Inflammatory macrophage (primary cell): ENCODE results near the gene CGB5.
"Not testable (repeated sequence)": the region's sequence is repeated elsewhere in the genome, so short reads cannot be mapped to it uniquely, and the experiment has no call there.

Experiments
- DNase-seq, 2 donors: peaks; one replicate each; pipeline ENCODE4 v3.0.0-alpha.2; 2020 to 2022
- total RNA-seq, 18 experiments: gene quantifications; one replicate each; lab custom pipeline; 2026; ENCODE audit warnings: mixed read lengths in 6 of 18, inconsistent platforms in 2 of 18; lab: John Stamatoyannopoulos, UW

The CGB5 gene
- total RNA-seq: 0 to 0.06 (median 0) reads per million in 18 experiments

DNA sequence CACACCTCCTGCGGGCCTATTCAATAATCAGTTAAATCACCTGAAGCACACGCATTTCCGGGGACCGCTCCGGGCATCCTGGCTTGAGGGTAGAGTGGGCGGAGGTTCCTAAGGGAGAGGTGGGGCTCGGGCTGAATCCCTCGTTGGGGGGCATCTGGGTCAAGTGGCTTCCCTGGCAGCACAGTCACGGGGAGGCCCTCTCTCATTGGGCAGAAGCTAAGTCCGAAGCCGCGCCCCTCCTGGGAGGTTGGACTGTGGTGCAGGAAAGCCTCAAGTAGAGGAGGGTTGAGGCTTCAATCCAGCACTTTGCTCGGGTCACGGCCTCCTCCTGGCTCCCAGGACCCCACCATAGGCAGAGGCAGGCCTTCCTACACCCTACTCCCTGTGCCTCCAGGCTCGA is at the start of gene CGB5:
CGB5 (plus strand) TSS at position 301 of the 400 bp plus-strand sequence. CDS start 362 bp downstream, outside the sequence.
- not testable (repeated sequence) for DNase-seq

DNA sequence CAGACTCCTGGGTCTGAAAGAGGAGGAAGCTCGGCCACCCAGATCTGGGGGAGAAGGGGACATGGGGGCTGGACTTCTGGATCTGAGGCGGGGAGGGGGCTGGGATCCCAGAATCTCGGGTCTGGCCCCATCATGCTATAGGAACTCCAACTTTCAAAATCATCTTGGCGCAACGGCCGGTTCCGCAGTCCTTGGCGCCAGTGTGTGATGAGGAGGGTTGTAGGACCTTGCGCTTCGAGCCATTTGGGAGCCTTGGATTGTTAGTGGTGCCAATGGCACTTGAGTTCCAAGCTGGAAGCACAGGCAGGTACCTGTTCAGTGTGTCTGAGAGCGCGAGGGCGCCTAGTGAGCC is 49.6 kb upstream of the CGB5 start:
- DNase-seq: no peak

DNA sequence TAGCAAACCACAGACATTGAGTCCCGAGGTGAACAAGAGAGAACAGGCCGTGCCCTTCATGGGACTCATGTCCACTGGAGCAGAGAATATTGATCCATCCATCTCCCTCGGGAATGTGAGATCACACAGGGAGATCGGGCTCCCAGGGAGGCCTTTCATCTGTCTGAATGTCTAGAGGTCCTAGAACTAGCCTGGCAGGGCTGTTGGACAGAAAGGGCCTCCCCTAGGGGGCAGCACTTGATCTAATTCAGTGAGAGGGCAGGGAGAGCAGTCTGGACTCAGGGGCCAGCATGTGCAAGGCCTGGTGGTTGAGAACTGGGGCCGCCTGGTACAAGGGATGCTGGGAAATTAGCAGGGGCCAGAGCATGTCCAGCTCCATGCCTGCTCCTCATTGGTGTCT is 45.7 kb upstream of the CGB5 start:
- DNase-seq: peak; percentile 51 to 57

DNA sequence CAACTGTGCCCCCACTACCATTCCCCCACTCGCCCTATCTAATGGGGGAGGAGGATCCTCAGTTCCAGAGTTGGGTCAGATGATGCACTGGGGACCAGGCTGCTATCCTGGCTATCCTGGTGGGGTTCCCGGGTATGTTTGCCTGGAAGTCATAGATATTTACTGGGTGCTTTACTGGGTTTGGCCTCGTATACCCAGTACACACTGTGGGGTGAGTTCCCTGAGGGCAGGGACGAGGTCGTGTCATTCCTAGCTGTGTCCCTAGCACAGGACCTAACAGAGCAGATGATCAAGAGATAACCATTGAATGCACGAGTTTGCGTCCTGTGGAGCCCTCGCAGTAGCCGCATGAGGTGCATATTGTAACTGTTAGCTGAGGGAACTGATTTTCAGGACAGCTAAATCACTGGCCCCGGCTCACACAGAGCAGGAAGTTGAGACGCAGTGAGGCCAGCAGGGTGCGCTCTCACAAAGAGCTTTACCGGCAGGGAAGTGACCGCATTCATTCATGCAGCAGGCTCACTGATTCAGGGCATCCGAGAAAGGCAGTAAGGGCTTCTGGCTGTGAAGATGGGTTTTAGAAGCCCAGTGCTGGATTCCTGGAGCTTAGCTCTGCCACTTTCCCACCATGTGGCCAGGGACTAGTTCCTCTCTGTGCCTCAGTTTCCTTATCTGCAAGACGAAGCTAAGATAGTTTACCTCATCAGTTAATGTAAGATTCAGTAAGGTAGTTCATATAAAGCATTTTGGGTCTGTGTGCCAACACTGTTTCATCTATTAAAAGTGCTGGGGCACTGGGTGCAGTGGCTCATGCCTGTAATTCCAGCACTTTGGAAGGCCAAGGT is 43.9 kb upstream of the CGB5 start:
- DNase-seq: peak; percentile 67

DNA sequence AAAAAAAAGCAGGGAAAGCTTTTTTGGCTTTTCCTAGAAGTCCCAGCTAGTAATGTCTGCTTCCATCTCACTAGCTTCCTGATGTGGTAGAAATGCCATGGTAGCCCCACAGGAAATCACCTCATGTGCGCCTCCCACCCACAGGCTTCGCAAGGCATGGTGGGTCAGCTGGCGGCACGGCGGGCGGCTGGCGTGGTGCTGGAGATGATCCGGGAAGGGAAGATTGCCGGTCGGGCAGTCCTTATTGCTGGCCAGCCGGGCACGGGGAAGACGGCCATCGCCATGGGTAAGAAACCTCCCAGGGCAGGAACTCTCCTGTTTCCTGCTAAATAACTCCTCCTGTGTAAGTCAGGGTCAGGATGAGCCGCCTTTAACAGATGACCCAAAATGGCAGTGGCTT is 39.5 kb upstream of the CGB5 start:
- no peak for DNase-seq

DNA sequence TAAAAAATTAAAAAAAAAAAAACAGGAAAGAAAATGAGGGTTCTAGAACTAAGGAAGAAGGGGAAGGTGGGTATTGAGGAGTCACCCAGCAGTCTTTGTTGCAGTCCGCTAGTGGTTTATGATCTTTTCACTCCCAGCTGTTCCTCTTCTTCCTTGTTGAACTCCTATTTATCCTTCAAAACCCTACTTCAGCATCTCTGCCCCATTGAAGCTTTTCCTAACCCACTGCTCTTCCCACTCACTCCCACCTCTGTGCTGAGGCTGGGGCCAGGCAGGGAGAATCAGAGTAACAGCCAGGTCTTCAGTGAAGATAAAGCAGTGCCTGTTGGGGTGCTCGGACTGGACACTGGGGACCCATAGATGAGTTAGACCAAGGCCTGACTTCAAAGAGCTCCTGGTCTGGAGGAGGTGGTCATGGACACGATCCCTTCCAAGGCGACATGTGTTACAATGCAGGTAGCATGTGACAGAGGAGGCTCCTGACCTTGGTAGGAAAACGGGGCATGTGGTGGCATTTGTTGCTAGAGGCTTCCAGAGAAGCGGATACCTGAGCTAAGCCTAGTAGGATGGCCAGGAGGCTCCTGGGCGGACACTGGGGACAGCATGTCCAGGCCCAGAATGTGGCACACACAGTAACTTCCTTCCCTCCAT is 38.6 kb upstream of the CGB5 start:
- no peak for DNase-seq

DNA sequence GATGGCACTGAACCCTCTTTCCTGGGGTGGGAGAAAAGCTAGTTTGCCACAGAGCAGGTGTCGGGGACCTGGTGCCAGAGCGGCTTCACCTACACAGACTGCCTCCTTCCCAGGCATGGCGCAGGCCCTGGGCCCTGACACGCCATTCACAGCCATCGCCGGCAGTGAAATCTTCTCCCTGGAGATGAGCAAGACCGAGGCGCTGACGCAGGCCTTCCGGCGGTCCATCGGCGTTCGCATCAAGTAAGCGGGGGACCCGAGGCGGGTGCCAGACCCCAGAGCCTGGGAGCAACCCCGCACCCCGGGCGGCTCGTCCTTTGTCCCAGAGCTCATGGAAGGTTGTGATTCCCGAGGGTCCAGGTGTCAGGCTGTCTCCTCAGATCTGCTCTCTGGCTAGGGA is 36.7 kb upstream of the CGB5 start:
- DNase-seq: no peak

DNA sequence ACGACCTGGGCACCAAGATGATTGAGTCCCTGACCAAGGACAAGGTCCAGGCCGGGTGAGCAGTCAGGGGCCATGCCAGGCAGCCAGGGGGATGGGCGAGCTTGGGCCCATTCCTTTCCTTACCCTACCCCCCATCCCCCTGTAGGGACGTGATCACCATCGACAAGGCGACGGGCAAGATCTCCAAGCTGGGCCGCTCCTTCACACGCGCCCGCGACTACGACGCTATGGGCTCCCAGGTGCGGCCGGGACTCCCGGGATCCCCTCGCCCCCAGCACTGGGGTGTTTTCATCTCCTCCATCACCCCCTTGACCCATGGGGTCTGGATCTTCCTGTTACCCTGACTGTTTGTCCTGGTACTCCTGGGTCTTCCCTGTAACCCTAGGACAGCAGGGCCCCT is 33.8 kb upstream of the CGB5 start:
- DNase-seq: no peak

DNA sequence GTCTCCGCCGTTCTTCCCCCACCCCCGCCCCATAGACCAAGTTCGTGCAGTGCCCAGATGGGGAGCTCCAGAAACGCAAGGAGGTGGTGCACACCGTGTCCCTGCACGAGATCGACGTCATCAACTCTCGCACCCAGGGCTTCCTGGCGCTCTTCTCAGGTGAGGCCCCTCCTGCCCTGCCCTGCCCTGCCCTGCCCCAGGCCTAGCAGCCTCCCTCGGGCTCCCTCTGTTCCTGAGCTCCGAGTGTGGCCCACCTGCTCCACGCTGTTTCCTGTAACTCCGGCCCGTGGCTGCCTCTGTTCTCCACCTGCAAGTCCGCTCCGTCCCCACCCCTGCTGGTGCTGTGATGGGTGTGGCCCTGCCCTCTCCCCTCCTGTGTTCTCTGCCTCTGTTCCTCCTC is 33.2 kb upstream of the CGB5 start:
- DNase-seq: no peak

DNA sequence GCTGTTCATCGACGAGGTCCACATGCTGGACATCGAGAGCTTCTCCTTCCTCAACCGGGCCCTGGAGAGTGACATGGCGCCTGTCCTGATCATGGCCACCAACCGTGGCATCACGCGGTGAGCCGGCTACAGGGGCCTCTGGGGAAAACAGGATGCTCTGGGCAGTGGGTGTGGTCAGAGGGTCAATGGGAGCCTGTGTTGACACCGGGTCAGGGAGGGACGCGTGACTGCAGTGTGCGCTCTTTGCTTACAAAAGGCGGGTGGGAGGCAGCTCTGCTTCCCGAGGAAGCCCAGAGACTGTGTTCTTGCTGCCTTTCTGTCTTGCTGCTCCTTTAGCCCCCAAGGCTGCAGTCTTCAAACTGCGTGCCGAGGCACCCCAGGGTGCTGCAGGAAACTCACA is 32.5 kb upstream of the CGB5 start:
- DNase-seq: no peak

DNA sequence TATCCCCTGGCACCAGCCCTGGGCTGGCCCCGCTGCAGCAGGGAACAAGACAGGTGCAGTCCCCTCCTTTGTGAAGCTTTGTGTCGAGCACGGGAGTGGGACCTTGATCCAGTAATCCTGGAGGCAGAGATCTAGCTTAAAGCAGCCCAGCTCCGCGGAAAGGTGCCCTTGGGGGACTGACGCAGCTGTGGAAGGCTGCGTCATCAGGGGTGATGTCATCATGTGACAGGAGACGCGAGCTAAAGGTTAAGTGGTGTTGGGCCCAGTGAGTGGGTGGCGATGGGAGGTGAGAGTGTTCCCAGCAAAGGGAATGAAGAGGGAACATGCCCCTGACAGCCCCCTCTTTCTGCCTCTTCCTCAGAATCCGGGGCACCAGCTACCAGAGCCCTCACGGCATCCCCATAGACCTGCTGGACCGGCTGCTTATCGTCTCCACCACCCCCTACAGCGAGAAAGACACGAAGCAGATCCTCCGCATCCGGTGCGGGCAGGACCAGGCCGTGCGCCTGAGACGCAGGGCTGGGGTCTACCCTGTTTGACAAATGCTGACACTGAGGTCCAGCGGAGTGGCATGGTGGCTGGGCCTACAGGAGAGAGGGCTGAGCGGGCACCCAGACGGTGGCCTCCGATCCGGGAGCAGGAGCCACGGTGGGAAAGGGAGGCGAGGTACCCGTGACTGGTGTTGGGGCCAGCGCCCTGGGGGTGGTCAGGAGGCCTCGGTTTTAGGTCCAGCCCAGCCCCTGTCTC is 29.4 kb upstream of the CGB5 start:
- DNase-seq: no peak

DNA sequence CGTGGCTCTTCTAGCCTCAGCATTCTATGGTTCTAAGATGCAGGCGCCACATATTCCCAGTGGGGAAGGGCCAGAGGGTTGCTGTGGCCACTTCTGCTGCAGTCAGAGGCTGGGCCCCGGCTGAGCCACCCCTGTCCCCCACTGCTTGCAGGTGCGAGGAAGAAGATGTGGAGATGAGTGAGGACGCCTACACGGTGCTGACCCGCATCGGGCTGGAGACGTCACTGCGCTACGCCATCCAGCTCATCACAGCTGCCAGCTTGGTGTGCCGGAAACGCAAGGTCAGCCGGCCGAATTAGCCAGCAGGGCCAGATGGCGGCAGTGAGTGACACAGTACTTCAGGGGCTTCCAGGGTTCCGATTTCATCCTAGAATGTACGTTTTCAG is 28.8 kb upstream of the CGB5 start:
- DNase-seq: no peak

DNA sequence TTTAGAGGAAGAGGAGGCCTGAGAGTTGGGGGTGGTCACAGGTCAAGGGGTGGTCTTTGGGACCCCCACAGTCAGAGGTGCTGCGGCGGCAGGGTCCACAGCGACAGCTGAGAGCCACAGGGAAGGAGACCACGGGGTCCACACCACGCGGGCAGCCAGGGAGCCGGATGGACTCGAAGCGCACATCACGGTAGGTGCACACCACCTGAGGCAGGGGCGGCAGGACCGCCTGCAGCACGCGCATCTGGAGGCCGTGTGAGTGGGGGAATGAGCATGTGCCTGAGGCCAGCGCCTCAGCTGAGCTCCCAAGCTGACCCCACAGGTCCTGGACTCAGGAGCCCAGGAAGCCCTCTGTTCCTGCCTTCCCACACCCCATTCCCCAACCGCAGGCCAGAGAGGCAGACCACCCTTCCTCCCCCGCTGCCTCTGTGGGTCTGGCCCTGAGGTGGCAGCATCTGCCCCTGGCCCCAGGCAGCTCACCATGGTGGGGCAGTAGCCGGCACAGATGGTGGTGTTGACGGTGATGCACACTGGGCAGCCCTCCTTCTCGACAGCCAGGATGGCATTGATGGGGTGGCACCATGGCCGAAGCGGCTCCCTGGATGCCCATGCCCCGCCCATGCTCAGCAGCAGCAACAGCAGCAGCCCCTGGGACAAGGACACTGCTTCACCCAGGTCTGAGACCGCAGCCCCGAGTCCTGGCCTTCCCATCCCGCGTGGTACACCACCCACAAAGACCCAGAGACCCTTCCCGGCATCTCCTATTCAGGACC is 27.4 kb upstream of the CGB5 start:
- DNase-seq: no peak

DNA sequence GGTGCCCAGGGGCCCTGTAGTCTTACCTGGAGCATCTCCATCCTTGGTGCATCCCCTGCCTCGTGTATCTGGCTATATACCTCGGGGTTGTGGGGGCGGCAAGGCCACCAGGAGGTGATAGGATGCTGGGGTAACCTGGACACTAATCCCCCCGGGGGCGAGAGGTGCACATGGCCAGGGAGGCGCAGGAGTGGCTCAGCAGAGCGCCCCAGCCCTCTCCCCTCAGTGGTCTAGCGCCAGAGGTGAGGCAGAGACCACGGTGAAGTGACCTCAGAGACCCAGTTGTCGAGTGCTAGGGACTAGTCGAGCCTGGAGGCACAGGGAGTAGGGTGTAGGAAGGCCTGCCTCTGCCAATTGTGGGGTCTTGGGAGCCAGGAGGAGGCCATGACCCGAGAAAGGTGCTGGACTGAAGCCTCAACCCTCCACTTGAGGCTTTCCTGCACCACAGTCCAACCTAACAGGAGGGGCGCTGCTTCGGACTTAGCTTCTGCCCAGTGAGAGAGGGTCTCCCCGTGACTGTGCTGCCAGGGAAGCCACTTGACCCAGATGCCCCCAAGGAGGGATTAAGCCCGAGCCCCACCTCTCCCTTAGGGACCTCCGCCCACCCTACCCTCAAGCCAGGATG is 26.5 kb upstream of the CGB5 start, which contains the start of gene LHB:
LHB (minus strand) TSS at position 51 of the 625 bp plus-strand sequence; CDS start at position 41, 10 bp downstream.
- no peak for DNase-seq

DNA sequence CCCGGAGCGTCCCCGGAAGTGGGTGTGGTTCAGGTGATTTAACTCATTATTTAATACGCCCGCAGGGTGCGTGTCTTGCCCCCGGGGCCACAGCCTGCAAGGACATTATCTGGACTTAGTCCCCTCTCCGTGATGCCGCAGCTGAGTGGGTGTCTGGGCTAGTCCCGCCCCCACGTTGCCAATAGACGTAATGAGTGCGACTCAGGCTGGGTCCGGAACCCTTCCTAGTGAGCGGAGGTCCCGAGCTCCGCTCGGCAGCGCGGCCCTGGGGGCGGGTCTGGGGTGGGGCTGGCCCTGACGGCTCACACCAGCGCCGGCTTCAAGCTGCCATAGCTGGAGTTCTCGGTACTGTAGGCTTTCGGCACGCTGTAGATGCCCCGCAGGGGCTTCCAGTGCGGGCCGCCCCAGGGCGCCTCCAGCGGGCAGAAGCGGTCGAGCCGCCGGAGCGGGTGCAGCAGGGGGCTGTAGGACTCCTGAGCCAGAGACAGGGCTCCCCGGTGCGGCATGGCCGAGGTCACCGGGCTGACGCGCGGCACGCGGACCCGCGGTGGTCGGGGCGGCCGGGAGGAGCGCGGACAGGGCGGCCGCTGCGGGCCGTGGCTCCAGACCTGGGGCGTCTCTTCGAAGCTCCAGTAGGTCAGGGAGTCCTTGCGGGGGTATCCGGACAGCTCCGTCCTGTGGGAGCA is 25.8 kb upstream of the CGB5 start:
- peak; percentile 24 to 51 for DNase-seq

DNA sequence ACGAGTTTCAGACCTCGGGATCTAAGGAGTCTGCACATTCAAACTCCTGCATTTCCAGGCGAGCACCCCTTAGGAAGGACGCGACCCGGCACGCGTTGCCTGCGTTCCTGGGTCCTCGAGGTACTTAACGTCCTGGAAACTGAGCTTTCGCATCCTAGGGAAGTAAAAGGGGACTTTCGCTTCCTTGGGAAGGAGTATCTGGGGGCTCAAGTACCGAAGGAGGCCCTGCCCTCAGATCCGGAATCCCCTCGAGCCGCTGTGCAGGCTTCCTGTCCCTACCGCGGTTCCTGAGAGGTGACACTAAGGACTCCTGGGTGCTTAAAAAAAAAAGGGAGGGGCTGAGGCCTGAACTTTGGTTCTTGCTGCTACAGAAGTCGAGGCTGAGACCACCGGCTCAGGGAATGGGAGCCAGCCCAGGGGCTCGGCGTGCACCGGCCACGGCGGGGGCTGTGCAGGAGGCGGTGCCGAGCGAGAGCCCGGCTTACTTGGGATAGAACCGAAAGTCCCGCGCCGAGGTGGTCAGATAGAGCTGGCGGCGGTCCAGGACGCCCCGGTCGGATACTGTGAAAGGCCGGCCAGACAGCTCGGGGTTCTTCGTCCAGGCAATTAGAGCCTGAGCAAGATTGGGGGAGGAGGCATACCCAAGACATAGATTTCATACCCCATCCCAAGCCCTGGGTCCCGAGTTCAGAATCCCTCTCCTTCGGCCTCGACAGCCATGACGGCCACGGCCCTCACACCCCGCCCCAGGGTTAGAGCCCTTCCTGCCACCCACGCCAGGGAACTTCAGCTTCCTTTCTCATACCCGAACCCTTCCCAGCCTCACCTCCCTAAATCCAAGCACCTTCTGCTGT is 25.0 kb upstream of the CGB5 start:
- not testable (repeated sequence) for DNase-seq

DNA sequence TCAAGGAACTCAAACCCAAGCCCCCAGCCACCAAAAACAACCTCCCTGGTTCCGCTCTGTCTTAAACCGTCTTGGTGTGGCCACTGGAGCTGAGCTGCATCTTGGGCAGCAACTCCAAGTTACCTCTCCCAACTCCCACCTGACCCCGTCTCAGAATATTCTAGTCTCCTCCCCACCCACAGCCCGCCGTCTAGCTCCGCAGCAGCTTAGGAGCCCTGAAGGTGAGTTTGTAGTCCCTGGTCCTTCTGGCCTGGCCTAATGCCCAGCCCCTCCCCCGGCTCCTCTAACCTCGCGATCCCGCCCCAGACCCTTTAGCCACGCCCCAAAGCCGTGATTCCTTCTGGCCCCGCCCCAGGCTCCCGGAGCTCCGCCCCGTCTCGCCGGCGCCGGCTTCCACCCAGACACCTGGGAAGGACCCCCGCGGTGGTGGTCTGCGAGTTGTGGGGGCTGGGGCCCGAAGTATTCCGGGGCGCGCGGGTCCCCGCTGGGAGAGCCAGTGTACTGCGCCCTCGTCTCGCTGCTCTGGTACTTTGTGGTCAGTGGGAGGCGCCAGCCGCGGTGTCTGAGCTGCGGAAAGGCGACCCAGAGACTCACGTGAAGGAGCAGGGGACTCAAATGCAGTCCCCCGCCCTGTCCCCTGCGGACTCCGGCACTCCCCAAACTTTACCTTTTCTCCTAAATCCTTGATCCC is 24.3 kb upstream of the CGB5 start:
- DNase-seq: peak; percentile 5 to 17

DNA sequence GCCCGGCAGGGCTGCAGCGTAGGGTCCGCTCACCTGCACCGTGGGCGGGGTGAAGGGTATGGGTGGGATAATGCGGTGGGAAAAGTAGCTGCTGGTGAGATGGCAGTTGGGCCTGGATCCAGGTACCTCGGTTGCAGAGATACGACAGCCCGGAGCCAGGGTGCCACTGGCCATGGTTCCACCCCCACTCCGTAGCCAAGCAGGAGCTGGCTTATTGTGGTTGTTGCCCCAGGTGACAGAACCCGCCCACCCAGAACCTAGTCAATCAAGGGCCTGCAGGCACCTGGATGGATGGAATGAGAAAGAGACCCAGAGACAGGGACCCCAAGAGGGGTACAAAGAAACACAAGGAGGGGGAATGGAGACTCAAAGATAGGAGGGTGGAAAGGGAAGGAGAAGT is 23.3 kb upstream of the CGB5 start:
- DNase-seq: no peak

DNA sequence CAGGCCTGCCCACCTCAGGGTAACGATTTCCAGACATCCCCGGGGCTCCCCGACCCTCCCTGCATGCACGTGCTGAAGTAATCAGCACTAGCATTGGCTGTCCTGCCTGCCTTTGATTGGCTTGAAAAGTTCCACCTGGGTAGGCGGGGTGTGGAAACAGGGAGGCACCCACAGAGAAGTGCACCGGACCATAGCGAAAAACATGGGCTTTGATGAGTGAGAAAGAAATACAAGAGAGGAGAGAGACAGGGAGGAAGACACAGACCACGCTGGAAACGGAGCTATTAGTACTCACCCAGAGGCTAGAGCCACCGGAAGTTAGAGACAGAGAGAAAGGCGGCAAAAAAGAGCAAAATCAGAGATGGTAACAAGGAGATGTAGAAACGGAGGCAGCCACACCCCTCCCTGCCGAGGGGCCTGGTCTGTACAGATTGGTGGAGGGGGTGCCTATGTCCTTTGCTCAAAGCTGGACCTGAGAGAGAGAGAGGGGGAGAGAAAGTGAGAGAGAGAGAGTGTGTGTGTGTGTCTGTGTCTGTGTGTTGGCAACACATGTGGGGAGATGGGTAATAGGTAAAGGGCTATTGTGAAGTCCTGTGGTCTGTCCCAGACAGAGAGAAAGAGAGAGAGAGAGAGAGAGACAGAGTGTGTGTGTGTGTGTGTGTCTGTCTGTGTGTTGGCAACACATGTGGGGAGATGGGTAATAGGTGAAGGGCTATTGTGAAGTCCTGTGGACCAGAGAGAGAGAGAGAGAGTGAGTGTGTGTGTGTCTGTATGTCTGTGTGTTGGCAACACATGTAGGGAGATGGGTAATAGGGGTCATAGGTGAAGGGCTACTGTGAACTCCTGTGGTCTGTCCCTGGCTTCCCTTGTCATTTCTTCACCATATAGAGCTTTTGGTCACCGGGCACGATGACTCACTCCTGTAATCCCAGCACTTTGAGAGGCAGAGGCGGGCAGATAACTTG is 22.4 kb upstream of the CGB5 start:
- DNase-seq: peak; percentile 54 to 59
